Gastroesophageal sphincter (tissue), 4 donors: Measurements from ENCODE around the gene ELSPBP1. TPM values are rescaled to one million over a fixed set of nuclear protein-coding genes. Genes with fewer than 3 reads are reported as not detected.
"Not testable (repeated sequence)": the region's sequence is repeated elsewhere in the genome, so short reads cannot be mapped to it uniquely, and the experiment has no call there.

ENCODE experiments used
- ATAC-seq: fragments of 150-250 bp; one replicate; pipeline ENCODE4 v1.9.1; 2016; ENCODE audit warnings: mild to moderate bottlenecking, moderate library complexity
- H3K27ac ChIP-seq, 4 donors: fragments of 200-600 bp; sonication (generic) in 3 of 4; 1 replicate in 3 of 4; 2 replicates in 1 of 4; pipeline ENCODE4 v1.5.1; 2016 to 2019
- H3K27me3 ChIP-seq: fragments of 200-600 bp; sonication (generic); one replicate; pipeline ENCODE4 v1.5.1; 2019
- H3K36me3 ChIP-seq, 2 donors: fragments of 200-600 bp; sonication (generic); one replicate each; pipeline ENCODE4 v1.5.1; 2019; ENCODE audit warnings: control low read depth in 1 of 2
- H3K4me1 ChIP-seq, 3 donors: fragments of 200-600 bp; sonication (generic); 1 replicate in 2 of 3; 2 replicates in 1 of 3; pipeline ENCODE4 v1.5.1; 2016 to 2019; ENCODE audit warnings: control low read depth in 2 of 3
- H3K4me3 ChIP-seq, 2 donors: fragments of 200-600 bp; sonication (generic); one replicate each; pipeline ENCODE4 v1.5.1; 2019; ENCODE audit warnings: mild to moderate bottlenecking in 1 of 2, moderate library complexity in 1 of 2
- H3K9me3 ChIP-seq, 3 donors: fragments of 200-600 bp; sonication (generic); one replicate each; pipeline ENCODE4 v1.5.1; 2017 to 2019; ENCODE audit warnings: control low read depth in 2 of 3
- CTCF ChIP-seq, 4 experiments: fragments of 200-600 bp in 2 of 4; fragments of 450-650 bp in 2 of 4; sonication (generic) in 1 of 4; IDR thresholded peaks; one replicate each; pipeline ENCODE4 v1.5.1; 2017 to 2019; ENCODE audit warnings: antibody characterized with exemption in 4 of 4, mild to moderate bottlenecking in 2 of 4, moderate library complexity in 2 of 4
- EP300 ChIP-seq: sonication (generic); formaldehyde crosslinking; IDR thresholded peaks from one replicate; pipeline ENCODE4 v1.6.1; 2017; ENCODE audit warnings: antibody characterized with exemption, mild to moderate bottlenecking
- POLR2A ChIP-seq, 2 donors: fragments of 450-650 bp; IDR thresholded peaks; one replicate each; pipeline ENCODE4 v1.6.1; 2017; ENCODE audit warnings: antibody characterized with exemption in 2 of 2, mild to moderate bottlenecking in 2 of 2, moderate library complexity in 1 of 2
- POLR2AphosphoS5 ChIP-seq: sonication (generic); formaldehyde crosslinking; IDR thresholded peaks from one replicate; pipeline ENCODE4 v1.6.1; 2017; ENCODE audit warnings: antibody characterized with exemption
- WGBS, 2 donors: methylation state at CpG; one replicate each; pipeline ENCODE4 v1.1.5; 2018; ENCODE audit warnings: low coverage in 1 of 2; 5-methylcytosine and 5-hydroxymethylcytosine counted together
- total RNA-seq, 4 donors: library from RNA; depleted of rRNA; stranded (reverse); fragments of >200 nt; gene quantifications; one replicate each; pipeline ENCODE4 v1.1.0, GENCODE V29; 2016

Gene ELSPBP1
- total RNA-seq, 4 donors from 2014 or later: not detected

GRCh38 chr19:48069435-48069834 lies 75.0 kb downstream of the ELSPBP1 start:
- ATAC-seq: no peak
- no peak overlapping the region for H3K27ac ChIP-seq
- H3K4me3 ChIP-seq: no peak overlapping the region
- H3K4me1 ChIP-seq: no peaks in the 10 kb centered on the region
- peaks cover 0 to 53% of the 10 kb centered on the region in 2 donors for H3K36me3 ChIP-seq
- no peaks in the 10 kb centered on the region for H3K9me3 ChIP-seq
- no peak for TF ChIP-seq CTCF (IDR thresholded peaks at IDR 0.05)
- TF ChIP-seq POLR2A (IDR thresholded peaks at IDR 0.05): no peak
- TF ChIP-seq POLR2AphosphoS5: no peak
- no peak for TF ChIP-seq EP300
- 59 to 80% methylated on average over 1 to 2 of the region's 2 CpGs for WGBS, 2 donors
- H3K27me3 ChIP-seq: no peaks in the 10 kb centered on the region

DNA sequence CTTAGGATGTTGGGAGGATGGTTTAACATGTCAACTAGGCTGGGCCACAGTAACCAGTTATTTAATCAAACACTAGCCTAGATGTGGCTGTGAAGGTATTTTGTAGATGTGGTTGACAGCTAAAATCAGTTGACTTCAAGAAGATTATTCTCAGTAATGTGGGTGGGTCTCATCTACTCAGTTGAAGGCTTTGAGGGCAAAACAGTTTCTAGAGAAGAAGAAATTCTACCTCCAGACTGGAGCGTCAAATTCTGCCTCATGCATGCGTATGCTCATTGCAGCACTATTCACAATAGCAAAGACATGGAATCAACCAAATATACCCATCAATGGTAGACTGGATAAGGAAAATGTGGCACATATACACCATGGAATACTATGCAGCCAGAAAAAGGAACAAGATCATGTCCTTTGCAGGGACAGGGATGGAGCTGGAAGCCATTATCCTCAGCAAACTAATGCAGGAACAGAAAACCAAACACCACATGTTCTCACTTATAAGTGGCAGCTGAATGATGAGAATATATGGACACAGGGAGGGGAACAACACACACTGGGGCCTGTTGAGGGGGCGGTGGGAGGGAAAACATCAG lies 75.8 kb downstream of the ELSPBP1 start:
- 91% methylated on average over 3 of the region's 3 CpGs; no CpG with 5 or more reads in 1 of the 2 donors for WGBS, 2 donors
- H3K4me3 ChIP-seq, H3K27ac ChIP-seq, H3K9me3 ChIP-seq, ATAC-seq, H3K27me3 ChIP-seq, H3K4me1 ChIP-seq: not testable (repeated sequence)
- peaks cover 0 to 55% of the 10 kb centered on the region in 2 donors for H3K36me3 ChIP-seq

Other genes starting within 250 kb of the ELSPBP1 start
- 100 to 1,000 TPM; 332 to 592 (median 362) TPM for gene NOP53, start 249.1 kb upstream of the ELSPBP1 start, total RNA-seq
- 1,000 to 10,000 TPM; 1,196 to 1,646 (median 1,370) TPM for gene SELENOW, start 215.9 kb upstream of the ELSPBP1 start, total RNA-seq
- not detected for gene TPRX1, start 190.1 kb upstream of the ELSPBP1 start, total RNA-seq
- not detected for gene CRX, start 172.7 kb upstream of the ELSPBP1 start, total RNA-seq
- not detected for gene TPRX2, start 135.4 kb upstream of the ELSPBP1 start, total RNA-seq
- not detected for gene SULT2A1, start 108.3 kb upstream of the ELSPBP1 start, total RNA-seq
- not detected for gene BSPH1, start 2.5 kb upstream of the ELSPBP1 start, total RNA-seq
- not detected for gene CABP5, start 49.4 kb downstream of the ELSPBP1 start, total RNA-seq
- gene PLA2G4C, start 116.2 kb downstream of the ELSPBP1 start, total RNA-seq: 10 to 100 TPM in 2 of 4 donors, 1 to 10 TPM in 2; 3.8 to 15.6 (median 9.7) TPM
- 10 to 100 TPM in 1 of 4 donors, 1 to 10 TPM in 3; 2.7 to 12.6 (median 7.1) TPM for gene LIG1, start 175.7 kb downstream of the ELSPBP1 start, total RNA-seq
- 1 to 10 TPM; 3.2 to 8.3 (median 5.7) TPM for gene ZSWIM9, start 176.0 kb downstream of the ELSPBP1 start, total RNA-seq